GM21576 (cell line): Measurements from ENCODE around the gene RAMP1.

ENCODE experiments used
- ATAC-seq: cut with Tn5 transposase; IDR thresholded peaks from one replicate; pipeline ENCODE4 v1.9.1; 2021; ENCODE audit warnings: mild to moderate bottlenecking, moderate library complexity; ENCODE audit not compliant: unreplicated experiment

RAMP1 gene

GRCh38 chr2:237913193-237913917, 53.9 kb downstream of the RAMP1 start:
- no peak for ATAC-seq

- ATAC-seq = no peak
Measured at GRCh38 chr2:237915576-237915975, 56.2 kb downstream of the RAMP1 start.

- ATAC-seq = no peak
Measured at GRCh38 chr2:237916296-237916695, 56.9 kb downstream of the RAMP1 start.

GRCh38 chr2:237917696-237918374, 58.4 kb downstream of the RAMP1 start:
- ATAC-seq = no peak

- ATAC-seq = no peak
Measured at GRCh38 chr2:237919593-237919992, 60.2 kb downstream of the RAMP1 start.

- no peak for ATAC-seq
Measured at GRCh38 chr2:237920673-237921072, 61.2 kb downstream of the RAMP1 start.

GRCh38 chr2:237921967-237922492, 62.6 kb downstream of the RAMP1 start:
- no peak for ATAC-seq

- ATAC-seq = no peak
Measured at GRCh38 chr2:237922641-237923361, 63.4 kb downstream of the RAMP1 start.

- ATAC-seq = peak; percentile 67
Measured at GRCh38 chr2:237923481-237924163, 64.2 kb downstream of the RAMP1 start.

- ATAC-seq = no peak
Measured at GRCh38 chr2:237924164-237924534, 64.7 kb downstream of the RAMP1 start.

- ATAC-seq = no peak
Measured at GRCh38 chr2:237927135-237927534, 67.7 kb downstream of the RAMP1 start.

- no peak for ATAC-seq
Measured at GRCh38 chr2:237927986-237928385, 68.6 kb downstream of the RAMP1 start.

- ATAC-seq = no peak
Measured at GRCh38 chr2:237929979-237930378, 70.6 kb downstream of the RAMP1 start.

GRCh38 chr2:237931205-237931721, 71.8 kb downstream of the RAMP1 start:
- no peak for ATAC-seq

- ATAC-seq = no peak
Measured at GRCh38 chr2:237932731-237933131, 73.3 kb downstream of the RAMP1 start.

GRCh38 chr2:237934186-237934585, 74.8 kb downstream of the RAMP1 start:
- ATAC-seq = no peak

GRCh38 chr2:237935740-237936452, 76.5 kb downstream of the RAMP1 start:
- ATAC-seq = no peak

- no peak for ATAC-seq
Measured at GRCh38 chr2:237939251-237939650, 79.8 kb downstream of the RAMP1 start.

- ATAC-seq = no peak
Measured at GRCh38 chr2:237940828-237941227, 81.4 kb downstream of the RAMP1 start.

GRCh38 chr2:237941239-237941638, 81.8 kb downstream of the RAMP1 start:
- no peak for ATAC-seq
